ENCODE measurements around the gene S1PR4.

The S1PR4 gene

GRCh38 chr19:3187662-3188511 is 9.3 kb downstream of the S1PR4 start:
- H4K20me1 ChIP-seq (ENCODE audit: insufficient read depth, low read length) = peaks cover 7% of the 10 kb centered on the region; the same call in 1 of the 2 replicates

GRCh38 chr19:3188627-3189596 is 10.3 kb downstream of the S1PR4 start:
- DNase-seq = no peak
- Histone ChIP-seq H3K4me3 (ENCODE audit: low read length) (no peak overlapping the region), H3K4me2 (ENCODE audit: low read depth, low read length) (no peak overlapping the region), H3K9me2 (replicated peaks; ENCODE audit: insufficient read depth, low read length) (no peaks in the 10 kb centered on the region), H3K9me3 (replicated peaks; ENCODE audit: insufficient read depth, low read length) (no peaks in the 10 kb centered on the region), H3K27ac (ENCODE audit: low read length) (no peak overlapping the region), H2AFZ (ENCODE audit: low read length) (no peak overlapping the region), H4K20me1 (ENCODE audit: insufficient read depth, low read length) (peaks cover 7% of the 10 kb centered on the region; the same call in 1 of the 2 replicates), H3K27me3 (replicated peaks; ENCODE audit: insufficient read depth, low read length) (no peaks in the 10 kb centered on the region), H3K4me1 (ENCODE audit: low read length) (peaks cover 9% of the 10 kb centered on the region), H3F3A (ENCODE audit: insufficient read depth, low read length) (no peaks in the 10 kb centered on the region), H3K36me3 (replicated peaks; ENCODE audit: insufficient read depth, low read length) (no peaks in the 10 kb centered on the region), H3K9ac (ENCODE audit: low read length) (no peak overlapping the region), H3K79me2 (ENCODE audit: low read length) (peaks cover 77% of the 10 kb centered on the region)
- no peak for TF ChIP-seq EZH2phosphoT487 (IDR thresholded peaks at IDR 0.05; ENCODE audit: low read length)
- TF ChIP-seq EZH2 (optimal IDR thresholded peaks at IDR 0.05; ENCODE audit: low read depth, low read length) = no peak
- TF ChIP-seq, protein P1, sequence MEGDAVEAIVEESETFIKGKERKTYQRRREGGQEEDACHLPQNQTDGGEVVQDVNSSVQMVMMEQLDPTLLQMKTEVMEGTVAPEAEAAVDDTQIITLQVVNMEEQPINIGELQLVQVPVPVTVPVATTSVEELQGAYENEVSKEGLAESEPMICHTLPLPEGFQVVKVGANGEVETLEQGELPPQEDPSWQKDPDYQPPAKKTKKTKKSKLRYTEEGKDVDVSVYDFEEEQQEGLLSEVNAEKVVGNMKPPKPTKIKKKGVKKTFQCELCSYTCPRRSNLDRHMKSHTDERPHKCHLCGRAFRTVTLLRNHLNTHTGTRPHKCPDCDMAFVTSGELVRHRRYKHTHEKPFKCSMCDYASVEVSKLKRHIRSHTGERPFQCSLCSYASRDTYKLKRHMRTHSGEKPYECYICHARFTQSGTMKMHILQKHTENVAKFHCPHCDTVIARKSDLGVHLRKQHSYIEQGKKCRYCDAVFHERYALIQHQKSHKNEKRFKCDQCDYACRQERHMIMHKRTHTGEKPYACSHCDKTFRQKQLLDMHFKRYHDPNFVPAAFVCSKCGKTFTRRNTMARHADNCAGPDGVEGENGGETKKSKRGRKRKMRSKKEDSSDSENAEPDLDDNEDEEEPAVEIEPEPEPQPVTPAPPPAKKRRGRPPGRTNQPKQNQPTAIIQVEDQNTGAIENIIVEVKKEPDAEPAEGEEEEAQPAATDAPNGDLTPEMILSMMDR (IDR thresholded peaks at IDR 0.05; ENCODE audit: low read length) = no peak

More at GRCh38 chr19:3187662-3188511, 9.3 kb downstream of the S1PR4 start:
- Histone ChIP-seq H3K9me3 (replicated peaks; ENCODE audit: insufficient read depth, low read length) (no peaks in the 10 kb centered on the region), H3F3A (ENCODE audit: insufficient read depth, low read length) (no peaks in the 10 kb centered on the region), H3K4me1 (ENCODE audit: low read length) (peaks cover 9% of the 10 kb centered on the region), H3K27me3 (replicated peaks; ENCODE audit: insufficient read depth, low read length) (no peaks in the 10 kb centered on the region), H2AFZ (ENCODE audit: low read length) (no peak overlapping the region), H3K4me2 (ENCODE audit: low read depth, low read length) (peak overlapping the region; percentile 76; the same call in 1 of the 2 replicates), H3K36me3 (replicated peaks; ENCODE audit: insufficient read depth, low read length) (no peaks in the 10 kb centered on the region), H3K79me2 (ENCODE audit: low read length) (peaks cover 70% of the 10 kb centered on the region), H3K4me3 (ENCODE audit: low read length) (no peak overlapping the region), H3K27ac (ENCODE audit: low read length) (no peak overlapping the region), H3K9ac (ENCODE audit: low read length) (no peak overlapping the region; the same call in 1 of the 2 replicates), H3K9me2 (replicated peaks; ENCODE audit: insufficient read depth, low read length) (no peaks in the 10 kb centered on the region)
- TF ChIP-seq EZH2 (optimal IDR thresholded peaks at IDR 0.05; ENCODE audit: low read depth, low read length) (no peak), EZH2phosphoT487 (IDR thresholded peaks at IDR 0.05; ENCODE audit: low read length) (no peak)
- TF ChIP-seq, protein P1 (IDR thresholded peaks at IDR 0.05; ENCODE audit: low read length) = no peak
- no peak for DNase-seq

- Histone ChIP-seq H3K9me2 (replicated peaks; ENCODE audit: insufficient read depth, low read length) (no peaks in the 10 kb centered on the region), H3K36me3 (replicated peaks; ENCODE audit: insufficient read depth, low read length) (no peaks in the 10 kb centered on the region), H4K20me1 (ENCODE audit: insufficient read depth, low read length) (peaks cover 11% of the 10 kb centered on the region; the same call in 1 of the 2 replicates), H3K4me3 (ENCODE audit: low read length) (no peak overlapping the region), H3K27ac (ENCODE audit: low read length) (no peak overlapping the region), H3K9me3 (replicated peaks; ENCODE audit: insufficient read depth, low read length) (no peaks in the 10 kb centered on the region), H3K4me2 (ENCODE audit: low read depth, low read length) (no peak overlapping the region), H3F3A (ENCODE audit: insufficient read depth, low read length) (no peaks in the 10 kb centered on the region), H3K27me3 (replicated peaks; ENCODE audit: insufficient read depth, low read length) (no peaks in the 10 kb centered on the region), H3K79me2 (ENCODE audit: low read length) (peaks cover 77% of the 10 kb centered on the region), H3K4me1 (ENCODE audit: low read length) (peaks cover 9% of the 10 kb centered on the region), H2AFZ (ENCODE audit: low read length) (no peak overlapping the region), H3K9ac (ENCODE audit: low read length) (no peak overlapping the region)
- no peak for DNase-seq
- TF ChIP-seq EZH2 (optimal IDR thresholded peaks at IDR 0.05; ENCODE audit: low read depth, low read length) (no peak), EZH2phosphoT487 (IDR thresholded peaks at IDR 0.05; ENCODE audit: low read length) (no peak)
- TF ChIP-seq, protein P1 (IDR thresholded peaks at IDR 0.05; ENCODE audit: low read length) = no peak
Measured at GRCh38 chr19:3189702-3190469, 11.3 kb downstream of the S1PR4 start.
